Peyer's patch (tissue), 4 donors: ENCODE data around the gene C11orf54.

Source experiments
- POLR2A ChIP-seq, 2 donors: fragments of 450-650 bp; IDR thresholded peaks; one replicate each; pipeline ENCODE4 v1.5.1; 2017; ENCODE audit warnings: antibody characterized with exemption in 2 of 2, mild to moderate bottlenecking in 2 of 2, moderate library complexity in 2 of 2
- TF ChIP-seq, protein P1 (sequence below), 6 experiments: fragments of 450-650 bp in 4 of 6; fragments of 200-600 bp in 2 of 6; sonication (generic) in 1 of 6; IDR thresholded peaks; one replicate each; pipeline ENCODE4 v1.5.1; 2017 to 2019; ENCODE audit warnings: antibody characterized with exemption in 6 of 6, mild to moderate bottlenecking in 3 of 6, moderate library complexity in 1 of 6

DNA sequence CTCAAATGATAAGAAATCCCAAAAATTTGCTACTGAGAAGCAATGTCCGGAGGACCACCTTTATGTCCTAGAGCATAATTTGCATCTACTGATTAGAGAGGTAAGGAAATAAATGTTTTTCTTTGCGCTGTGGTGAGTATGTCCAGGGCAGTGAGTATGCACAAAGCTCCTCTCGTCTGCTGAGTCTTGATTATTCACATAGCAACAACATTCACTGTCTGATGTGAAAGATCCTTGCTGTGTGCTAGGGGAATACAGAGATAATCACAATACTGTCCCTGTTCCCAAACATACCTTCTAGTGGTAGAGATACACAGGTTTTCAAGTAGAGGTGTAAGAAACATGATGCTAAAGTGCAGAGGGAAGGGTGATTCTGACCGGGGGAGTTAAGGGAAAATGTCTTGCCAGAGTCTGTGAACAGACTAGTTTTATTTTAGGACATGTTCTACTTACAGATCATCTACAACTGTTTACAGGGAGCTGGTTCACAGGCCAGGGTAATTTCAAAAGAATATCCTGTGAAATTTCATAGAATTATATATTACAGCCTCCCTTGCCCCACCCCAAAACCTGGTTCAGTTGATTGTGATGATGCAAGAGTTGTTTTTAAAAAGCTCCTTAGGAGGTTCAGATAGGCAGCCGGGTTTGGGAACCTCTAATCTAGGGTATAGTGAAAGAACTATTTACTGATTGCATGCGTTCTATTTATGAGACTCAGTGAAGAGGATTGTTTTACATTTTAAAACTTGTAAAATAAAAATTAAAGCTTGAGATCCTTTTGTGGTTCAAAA lies 55.2 kb downstream of the C11orf54 start:
- TF ChIP-seq, protein P1, sequence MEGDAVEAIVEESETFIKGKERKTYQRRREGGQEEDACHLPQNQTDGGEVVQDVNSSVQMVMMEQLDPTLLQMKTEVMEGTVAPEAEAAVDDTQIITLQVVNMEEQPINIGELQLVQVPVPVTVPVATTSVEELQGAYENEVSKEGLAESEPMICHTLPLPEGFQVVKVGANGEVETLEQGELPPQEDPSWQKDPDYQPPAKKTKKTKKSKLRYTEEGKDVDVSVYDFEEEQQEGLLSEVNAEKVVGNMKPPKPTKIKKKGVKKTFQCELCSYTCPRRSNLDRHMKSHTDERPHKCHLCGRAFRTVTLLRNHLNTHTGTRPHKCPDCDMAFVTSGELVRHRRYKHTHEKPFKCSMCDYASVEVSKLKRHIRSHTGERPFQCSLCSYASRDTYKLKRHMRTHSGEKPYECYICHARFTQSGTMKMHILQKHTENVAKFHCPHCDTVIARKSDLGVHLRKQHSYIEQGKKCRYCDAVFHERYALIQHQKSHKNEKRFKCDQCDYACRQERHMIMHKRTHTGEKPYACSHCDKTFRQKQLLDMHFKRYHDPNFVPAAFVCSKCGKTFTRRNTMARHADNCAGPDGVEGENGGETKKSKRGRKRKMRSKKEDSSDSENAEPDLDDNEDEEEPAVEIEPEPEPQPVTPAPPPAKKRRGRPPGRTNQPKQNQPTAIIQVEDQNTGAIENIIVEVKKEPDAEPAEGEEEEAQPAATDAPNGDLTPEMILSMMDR (IDR thresholded peaks at IDR 0.05) = no peak
- TF ChIP-seq POLR2A (IDR thresholded peaks at IDR 0.05) = no peak
